ENCODE data around the gene VEGFC.

VEGFC gene

GRCh38 chr4:176735300-176735699 is 57.4 kb downstream of the VEGFC start:
- Histone ChIP-seq H3K27me3 (ENCODE audit: insufficient read depth, poor library complexity, severe bottlenecking) (no peaks in the 10 kb centered on the region), H3K27ac (replicated peaks) (no peak overlapping the region), H3K4me3 (replicated peaks; ENCODE audit: insufficient read depth, low read length) (no peak overlapping the region)
- DNase-seq (ENCODE audit: low read depth in 1 of 2, low spot score in 1 of 2): no peak
- no peak for TF ChIP-seq POLR2AphosphoS5 (IDR thresholded peaks at IDR 0.05; ENCODE audit: low read depth)
- TF ChIP-seq, protein P1, sequence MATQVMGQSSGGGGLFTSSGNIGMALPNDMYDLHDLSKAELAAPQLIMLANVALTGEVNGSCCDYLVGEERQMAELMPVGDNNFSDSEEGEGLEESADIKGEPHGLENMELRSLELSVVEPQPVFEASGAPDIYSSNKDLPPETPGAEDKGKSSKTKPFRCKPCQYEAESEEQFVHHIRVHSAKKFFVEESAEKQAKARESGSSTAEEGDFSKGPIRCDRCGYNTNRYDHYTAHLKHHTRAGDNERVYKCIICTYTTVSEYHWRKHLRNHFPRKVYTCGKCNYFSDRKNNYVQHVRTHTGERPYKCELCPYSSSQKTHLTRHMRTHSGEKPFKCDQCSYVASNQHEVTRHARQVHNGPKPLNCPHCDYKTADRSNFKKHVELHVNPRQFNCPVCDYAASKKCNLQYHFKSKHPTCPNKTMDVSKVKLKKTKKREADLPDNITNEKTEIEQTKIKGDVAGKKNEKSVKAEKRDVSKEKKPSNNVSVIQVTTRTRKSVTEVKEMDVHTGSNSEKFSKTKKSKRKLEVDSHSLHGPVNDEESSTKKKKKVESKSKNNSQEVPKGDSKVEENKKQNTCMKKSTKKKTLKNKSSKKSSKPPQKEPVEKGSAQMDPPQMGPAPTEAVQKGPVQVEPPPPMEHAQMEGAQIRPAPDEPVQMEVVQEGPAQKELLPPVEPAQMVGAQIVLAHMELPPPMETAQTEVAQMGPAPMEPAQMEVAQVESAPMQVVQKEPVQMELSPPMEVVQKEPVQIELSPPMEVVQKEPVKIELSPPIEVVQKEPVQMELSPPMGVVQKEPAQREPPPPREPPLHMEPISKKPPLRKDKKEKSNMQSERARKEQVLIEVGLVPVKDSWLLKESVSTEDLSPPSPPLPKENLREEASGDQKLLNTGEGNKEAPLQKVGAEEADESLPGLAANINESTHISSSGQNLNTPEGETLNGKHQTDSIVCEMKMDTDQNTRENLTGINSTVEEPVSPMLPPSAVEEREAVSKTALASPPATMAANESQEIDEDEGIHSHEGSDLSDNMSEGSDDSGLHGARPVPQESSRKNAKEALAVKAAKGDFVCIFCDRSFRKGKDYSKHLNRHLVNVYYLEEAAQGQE (IDR thresholded peaks at IDR 0.05; ENCODE audit: insufficient replicate concordance, low read depth): peak; percentile 81

GRCh38 chr4:176734461-176734860 is 58.3 kb downstream of the VEGFC start:
- TF ChIP-seq SPI1 (IDR thresholded peaks at IDR 0.05; ENCODE audit: borderline replicate concordance, low read depth): no peak
- TF ChIP-seq, protein P2, sequence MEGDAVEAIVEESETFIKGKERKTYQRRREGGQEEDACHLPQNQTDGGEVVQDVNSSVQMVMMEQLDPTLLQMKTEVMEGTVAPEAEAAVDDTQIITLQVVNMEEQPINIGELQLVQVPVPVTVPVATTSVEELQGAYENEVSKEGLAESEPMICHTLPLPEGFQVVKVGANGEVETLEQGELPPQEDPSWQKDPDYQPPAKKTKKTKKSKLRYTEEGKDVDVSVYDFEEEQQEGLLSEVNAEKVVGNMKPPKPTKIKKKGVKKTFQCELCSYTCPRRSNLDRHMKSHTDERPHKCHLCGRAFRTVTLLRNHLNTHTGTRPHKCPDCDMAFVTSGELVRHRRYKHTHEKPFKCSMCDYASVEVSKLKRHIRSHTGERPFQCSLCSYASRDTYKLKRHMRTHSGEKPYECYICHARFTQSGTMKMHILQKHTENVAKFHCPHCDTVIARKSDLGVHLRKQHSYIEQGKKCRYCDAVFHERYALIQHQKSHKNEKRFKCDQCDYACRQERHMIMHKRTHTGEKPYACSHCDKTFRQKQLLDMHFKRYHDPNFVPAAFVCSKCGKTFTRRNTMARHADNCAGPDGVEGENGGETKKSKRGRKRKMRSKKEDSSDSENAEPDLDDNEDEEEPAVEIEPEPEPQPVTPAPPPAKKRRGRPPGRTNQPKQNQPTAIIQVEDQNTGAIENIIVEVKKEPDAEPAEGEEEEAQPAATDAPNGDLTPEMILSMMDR (IDR thresholded peaks at IDR 0.05; ENCODE audit: insufficient read depth, low read length): no peak
- no peak for TF ChIP-seq POLR2AphosphoS5 (IDR thresholded peaks at IDR 0.05; ENCODE audit: low read depth)
- TF ChIP-seq GABPA (IDR thresholded peaks at IDR 0.05; ENCODE audit: low read depth): no peak
- TF ChIP-seq, protein P1 (IDR thresholded peaks at IDR 0.05; ENCODE audit: insufficient replicate concordance, low read depth): no peak
- Histone ChIP-seq H3K27me3 (ENCODE audit: insufficient read depth, poor library complexity, severe bottlenecking) (no peaks in the 10 kb centered on the region), H3K4me3 (replicated peaks; ENCODE audit: insufficient read depth, low read length) (no peak overlapping the region), H3K27ac (replicated peaks) (no peak overlapping the region)
- no peak for DNase-seq (ENCODE audit: low read depth in 1 of 2, low spot score in 1 of 2)

DNA sequence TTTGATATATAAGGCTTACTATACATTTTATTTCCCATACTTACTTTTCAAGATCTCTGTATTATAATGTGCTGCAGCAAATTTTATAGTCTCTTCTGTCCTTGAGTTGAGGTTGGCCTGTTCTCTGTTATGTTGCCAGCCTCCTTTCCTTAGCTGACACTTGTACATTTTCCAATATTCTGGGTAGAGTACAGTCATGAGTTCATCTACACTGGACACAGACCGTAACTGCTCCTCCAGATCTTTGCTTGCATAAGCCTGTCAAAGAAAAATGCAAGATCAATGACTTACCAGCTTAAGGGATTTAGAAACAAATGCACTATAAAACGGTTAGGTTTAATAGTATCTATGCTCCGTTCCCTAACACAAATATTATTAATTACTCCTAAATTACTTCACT is 63.2 kb downstream of the VEGFC start:
- Histone ChIP-seq H3K27me3 (ENCODE audit: insufficient read depth, poor library complexity, severe bottlenecking) (no peaks in the 10 kb centered on the region), H3K27ac (replicated peaks) (no peak overlapping the region), H3K4me3 (replicated peaks; ENCODE audit: insufficient read depth, low read length) (no peak overlapping the region)
- TF ChIP-seq, protein P1 (IDR thresholded peaks at IDR 0.05; ENCODE audit: insufficient replicate concordance, low read depth): no peak
- no peak for TF ChIP-seq SPI1 (IDR thresholded peaks at IDR 0.05; ENCODE audit: borderline replicate concordance, low read depth)
- no peak for TF ChIP-seq GABPA (IDR thresholded peaks at IDR 0.05; ENCODE audit: low read depth)
- TF ChIP-seq, protein P2 (IDR thresholded peaks at IDR 0.05; ENCODE audit: insufficient read depth, low read length): no peak
- TF ChIP-seq POLR2AphosphoS5 (IDR thresholded peaks at IDR 0.05; ENCODE audit: low read depth): no peak
- DNase-seq (ENCODE audit: low read depth in 1 of 2, low spot score in 1 of 2): no peak

DNA sequence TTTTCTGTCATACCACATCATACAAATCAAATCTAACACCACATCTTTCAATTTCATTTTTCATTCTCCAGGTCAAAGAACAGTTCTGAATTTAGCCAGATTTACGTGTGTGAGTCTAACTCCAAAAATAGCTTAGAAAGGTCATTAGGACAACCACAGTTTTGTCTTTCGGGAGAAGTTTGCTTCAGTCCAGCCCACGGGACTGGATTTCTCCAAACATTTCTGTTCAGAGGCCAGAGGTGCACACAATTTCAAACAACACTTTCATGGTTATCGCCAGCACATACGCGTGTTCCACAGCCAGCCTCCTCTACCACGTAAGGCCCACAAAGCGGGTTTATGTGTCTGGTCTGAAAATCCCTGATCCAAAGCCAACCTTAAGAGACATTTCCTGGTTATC is 65.9 kb downstream of the VEGFC start:
- H3K27me3 ChIP-seq (ENCODE audit: insufficient read depth, poor library complexity, severe bottlenecking): no peaks in the 10 kb centered on the region
- H3K27ac ChIP-seq (replicated peaks): no peak overlapping the region
- DNase-seq (ENCODE audit: low read depth in 1 of 2, low spot score in 1 of 2): no peak
- TF ChIP-seq, protein P1 (IDR thresholded peaks at IDR 0.05; ENCODE audit: insufficient replicate concordance, low read depth): no peak
- TF ChIP-seq POLR2AphosphoS5 (IDR thresholded peaks at IDR 0.05; ENCODE audit: low read depth): no peak
- TF ChIP-seq GABPA (IDR thresholded peaks at IDR 0.05; ENCODE audit: low read depth): no peak
- no peak for TF ChIP-seq SPI1 (IDR thresholded peaks at IDR 0.05; ENCODE audit: borderline replicate concordance, low read depth)
- TF ChIP-seq, protein P2 (IDR thresholded peaks at IDR 0.05; ENCODE audit: insufficient read depth, low read length): no peak
- H3K4me3 ChIP-seq (replicated peaks; ENCODE audit: insufficient read depth, low read length): no peak overlapping the region
